ENCODE measurements around the gene AGTR1. TPM values are rescaled to one million over a fixed set of nuclear protein-coding genes. Genes with fewer than 3 reads are reported as not detected.

AGTR1 gene
- total and polyA plus RNA-seq, 12 donors: 20.6 to 89.2 (median 58.3) TPM

- H3K4me1 ChIP-seq (replicated peaks in 1 of 2): no peaks in the 10 kb centered on the region
- 53 to 83% (median 62%) methylated on average over 1 of the region's 1 CpG for WGBS, 4 donors
- TF ChIP-seq CTCF (IDR thresholded peaks at IDR 0.05) (no peak), POLR2A (IDR thresholded peaks at IDR 0.05) (no peak)
- H3K9me3 ChIP-seq (replicated peaks in 1 of 3): no peaks in the 10 kb centered on the region
- H3K27ac ChIP-seq: no peak overlapping the region
- no peak overlapping the region for H3K4me3 ChIP-seq
- intact Hi-C loops (cut with DNase I): no loop called here
- DNase-seq: no peak
- H3K36me3 ChIP-seq (replicated peaks in 1 of 2): no peaks in the 10 kb centered on the region
- no peaks in the 10 kb centered on the region for H3K27me3 ChIP-seq
Observed at GRCh38 chr3:148792516-148792915, 94.8 kb downstream of the AGTR1 start.

Small RNAs within 50 kb of the gene (small RNA-seq; reads per million reads assigned to genes)
- 0 reads per million in 2 donors for gene RPL38P1

Other genes starting within 250 kb of the AGTR1 start
- gene CPB1, start 129.9 kb downstream of the AGTR1 start, total RNA-seq: 100 to 1,000 TPM in 5 of 9 donors, 10 to 100 TPM in 4; 56.4 to 569 (median 109) TPM
- 100 to 1,000 TPM in 1 of 3 donors, 10 to 100 TPM in 2; 15.7 to 142 (median 65.6) TPM for gene CPB1, start 129.9 kb downstream of the AGTR1 start, polyA plus RNA-seq
- 1 to 10 TPM in 2 of 9 donors, under 1 TPM in 5, not detected in 2; 0.39 to 4.1 (median 0.78) TPM for gene CPA3, start 167.4 kb downstream of the AGTR1 start, total RNA-seq
- gene CPA3, start 167.4 kb downstream of the AGTR1 start, polyA plus RNA-seq: 1 to 10 TPM in 1 of 3 donors, under 1 TPM in 1, not detected in 1; 0.44 to 1.5 TPM